GM23248 (cell line): ENCODE measurements around the gene SSU72. TPM values are rescaled to one million over a fixed set of nuclear protein-coding genes. Genes with fewer than 3 reads are reported as not detected.

Experiments used
- DNase-seq: peaks from one replicate; pipeline ENCODE4 v3.0.0-alpha.2; 2015
- H2AFZ ChIP-seq: fragments of 200-600 bp; sonication (generic); 2 replicates; pipeline ENCODE4 v1.6.1; 2016; ENCODE audit warnings: antibody characterized with exemption
- H3F3A ChIP-seq: fragments of 200-600 bp; sonication (generic); 2 replicates; pipeline ENCODE4 v1.6.1; 2016; ENCODE audit warnings: mild to moderate bottlenecking, antibody characterized with exemption, mixed run types; ENCODE audit not compliant: insufficient read depth
- H3K27ac ChIP-seq: fragments of 200-600 bp; sonication (generic); 2 replicates; pipeline ENCODE4 v1.5.1; 2016; ENCODE audit warnings: mild to moderate bottlenecking
- H3K27me3 ChIP-seq: fragments of 200-600 bp; sonication (generic); replicated peaks from 2 replicates; pipeline ENCODE4 v1.6.1; 2016; ENCODE audit warnings: mild to moderate bottlenecking; ENCODE audit not compliant: insufficient read depth
- H3K36me3 ChIP-seq: fragments of 200-600 bp; sonication (generic); 2 replicates; pipeline ENCODE4 v1.6.1; 2016; ENCODE audit warnings: low read depth, mild to moderate bottlenecking
- H3K4me1 ChIP-seq: fragments of 200-600 bp; sonication (generic); 2 replicates; pipeline ENCODE4 v1.6.1; 2016; ENCODE audit warnings: mild to moderate bottlenecking; ENCODE audit not compliant: insufficient read depth
- H3K4me2 ChIP-seq: fragments of 200-600 bp; sonication (generic); one replicate; pipeline ENCODE4 v1.6.1; 2016; ENCODE audit warnings: mild to moderate bottlenecking; ENCODE audit not compliant: unreplicated experiment
- H3K4me3 ChIP-seq: fragments of 200-600 bp; sonication (generic); 2 replicates; pipeline ENCODE4 v1.5.1; 2016; ENCODE audit warnings: mild to moderate bottlenecking
- H3K79me2 ChIP-seq: fragments of 200-600 bp; sonication (generic); 2 replicates; pipeline ENCODE4 v1.6.1; 2016; ENCODE audit warnings: mild to moderate bottlenecking; ENCODE audit not compliant: insufficient read depth
- H3K9ac ChIP-seq: fragments of 200-600 bp; sonication (generic); 2 replicates; pipeline ENCODE4 v1.6.1; 2016; ENCODE audit warnings: mild to moderate bottlenecking
- H3K9me2 ChIP-seq: fragments of 200-600 bp; sonication (generic); 2 replicates; pipeline ENCODE4 v1.6.1; 2016; ENCODE audit warnings: mixed run types, mild to moderate bottlenecking, moderate library complexity; ENCODE audit not compliant: insufficient read depth
- H3K9me3 ChIP-seq: fragments of 200-600 bp; sonication (generic); one replicate; pipeline ENCODE4 v1.6.1; 2017; ENCODE audit warnings: low read depth
- H4K20me1 ChIP-seq: fragments of 200-600 bp; sonication (generic); 2 replicates; pipeline ENCODE4 v1.6.0; 2016; ENCODE audit not compliant: insufficient read depth
- EZH2 ChIP-seq: fragments of 200-600 bp; sonication (generic); IDR thresholded peaks from 2 replicates; pipeline ENCODE4 v1.6.1; 2018; ENCODE audit warnings: antibody characterized with exemption, mild to moderate bottlenecking; ENCODE audit not compliant: insufficient read depth, poor library complexity, severe bottlenecking
- EZH2phosphoT487 ChIP-seq: fragments of 200-600 bp; sonication (generic); IDR thresholded peaks from 2 replicates; pipeline ENCODE4 v1.6.1; 2018; ENCODE audit warnings: antibody characterized with exemption, moderate library complexity, mild to moderate bottlenecking, low read depth; ENCODE audit not compliant: insufficient read depth
- WGBS, 2 experiments: methylation state at CpG; one replicate each; pipeline ENCODE4 v1.1.6; 2015 to 2017; ENCODE audit warnings: low lambda C conversion rate in 2 of 2, low coverage in 1 of 2; ENCODE audit errors: missing lambda C conversion rate in 2 of 2; 5-methylcytosine and 5-hydroxymethylcytosine counted together
- in situ Hi-C: fragments of 300-500 bp; cut with MboI; formaldehyde crosslinking; loops from 2 replicates; pipeline ENCODE4 v1.15.0; 2020
- polyA plus RNA-seq: library from polyadenylated mRNA; unstranded; fragments of >200 nt; fragmentation: Nextera tagmentation; extraction: Ambion mirVana; gene quantifications from 2 replicates; pipeline ENCODE4 v1.2.1, GENCODE V29; 2016
- total RNA-seq: library from RNA; depleted of rRNA; stranded (reverse); fragments of >200 nt; shearing (Covaris generic); gene quantifications from 2 replicates; pipeline ENCODE4 v1.2.3, GENCODE V29; 2014

The SSU72 gene
- total and polyA plus RNA-seq, 2 experiments from 2014 or later: 69.2 to 204 TPM

DNA sequence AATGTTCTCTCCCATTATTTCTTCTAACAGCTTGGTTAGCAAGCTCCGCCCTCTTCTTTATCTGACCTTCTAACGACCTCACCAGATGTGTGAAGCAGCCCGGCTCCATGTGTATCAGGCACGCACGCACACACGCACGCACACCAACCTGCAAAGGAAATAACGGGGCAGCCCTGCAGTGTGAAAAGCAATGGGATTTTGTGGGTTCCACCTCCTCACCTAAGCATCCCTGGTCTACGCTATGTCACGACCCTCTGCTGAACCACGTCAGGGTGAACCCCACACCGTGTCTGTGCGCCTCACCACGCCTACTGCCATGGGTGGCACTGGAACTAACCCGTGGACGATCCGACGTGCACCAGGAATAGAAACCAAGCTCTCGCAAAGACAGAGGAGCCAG lies 10.4 kb downstream of the SSU72 start:
- Histone ChIP-seq H3K4me3 (no peak overlapping the region), H3K36me3 (peaks cover 14% of the 10 kb centered on the region), H3K9me3 (no peaks in the 10 kb centered on the region)

DNA sequence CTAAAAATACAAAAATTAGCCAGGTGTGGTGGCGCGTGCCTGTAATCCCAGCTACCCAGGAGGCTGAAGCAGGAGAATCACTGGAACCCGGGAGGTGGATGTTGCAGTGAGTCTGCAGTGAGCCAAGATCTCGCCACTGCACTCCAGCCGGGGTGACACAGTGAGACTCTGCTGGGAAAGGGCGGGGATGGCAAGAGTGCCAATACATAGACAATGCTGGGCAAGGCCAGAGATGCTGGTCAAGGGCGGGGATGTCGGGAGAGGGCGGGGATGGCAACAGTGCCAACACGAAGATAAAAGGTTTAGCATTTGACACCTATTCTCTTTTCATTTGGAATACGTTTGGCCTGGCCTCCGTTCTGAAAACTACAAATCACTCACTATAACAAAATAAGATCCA lies 11.0 kb downstream of the SSU72 start:
- H3K4me1 ChIP-seq: no peaks in the 10 kb centered on the region
- no peak for TF ChIP-seq EZH2phosphoT487
- no peak for TF ChIP-seq EZH2
- in situ Hi-C loops: no loop called here
- DNase-seq: no peak
- no peaks in the 10 kb centered on the region for H3K27me3 ChIP-seq
- no peak overlapping the region for H3K27ac ChIP-seq
- H3K4me2 ChIP-seq: no peak overlapping the region
- H3K9me2 ChIP-seq: no peaks in the 10 kb centered on the region
- 83% methylated on average over 9 to 12 of the region's 12 CpGs for WGBS, 2 experiments
- no peaks in the 10 kb centered on the region for H3K9me3 ChIP-seq
- H3K9ac ChIP-seq: no peak overlapping the region
- no peak overlapping the region for H2AFZ ChIP-seq
- peaks cover 100% of the 10 kb centered on the region for H3K79me2 ChIP-seq
- H3F3A ChIP-seq: no peaks in the 10 kb centered on the region
- H3K4me3 ChIP-seq: no peak overlapping the region
- H4K20me1 ChIP-seq: peaks cover 7% of the 10 kb centered on the region; the same call in 1 of the 2 replicates
- peaks cover 14% of the 10 kb centered on the region for H3K36me3 ChIP-seq

More for the DNA sequence above, 10.4 kb downstream of the SSU72 start:
- no peak for DNase-seq
- Histone ChIP-seq H3K9ac (no peak overlapping the region), H3K4me1 (no peaks in the 10 kb centered on the region; the same call in 1 of the 2 replicates), H4K20me1 (peaks cover 12% of the 10 kb centered on the region), H3F3A (no peaks in the 10 kb centered on the region), H3K9me2 (no peaks in the 10 kb centered on the region), H3K4me2 (no peak overlapping the region), H2AFZ (no peak overlapping the region), H3K27me3 (no peaks in the 10 kb centered on the region), H3K79me2 (peaks cover 100% of the 10 kb centered on the region), H3K27ac (no peak overlapping the region)
- in situ Hi-C loops: no loop called here
- WGBS, 2 experiments: 80% methylated on average over 19 of the region's 19 CpGs
- TF ChIP-seq EZH2 (no peak), EZH2phosphoT487 (no peak)

DNA sequence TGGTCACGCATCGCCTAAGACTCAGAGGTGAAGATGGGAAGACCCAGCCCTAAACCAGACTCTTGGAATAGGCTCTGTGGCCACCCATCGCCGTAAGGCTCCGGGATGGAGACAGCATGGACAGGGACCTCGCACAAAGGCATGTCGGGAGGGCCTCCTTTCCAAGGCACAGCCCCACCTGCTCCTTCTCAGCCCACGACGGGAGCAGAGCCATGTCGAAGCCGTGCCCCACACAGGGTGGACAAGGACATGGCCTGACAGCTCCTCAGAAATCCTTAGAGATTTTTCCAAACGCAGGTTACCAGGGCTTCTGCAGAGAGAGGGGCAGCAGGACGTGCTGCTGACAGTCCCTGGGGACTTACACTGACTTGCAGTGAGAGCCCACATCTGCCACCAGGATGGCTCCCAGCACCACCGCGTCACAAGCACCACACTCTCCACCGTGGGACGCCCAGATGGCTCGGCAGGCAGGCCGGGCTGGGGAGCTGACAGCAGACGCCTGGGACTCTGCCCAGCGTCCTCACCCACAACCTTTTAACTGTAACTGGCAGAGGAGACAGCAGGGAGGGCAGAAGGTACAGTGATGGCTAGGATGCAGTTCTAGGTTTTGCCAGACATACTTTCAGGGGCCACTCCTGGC lies 12.0 kb downstream of the SSU72 start:
- H2AFZ ChIP-seq: no peak overlapping the region
- no peak overlapping the region for H3K4me2 ChIP-seq
- H3K9ac ChIP-seq: no peak overlapping the region
- peaks cover 100% of the 10 kb centered on the region for H3K79me2 ChIP-seq
- TF ChIP-seq EZH2phosphoT487 (no peak), EZH2 (no peak)
- H3K9me2 ChIP-seq: no peaks in the 10 kb centered on the region
- in situ Hi-C loops: no loop called here
- H3K27me3 ChIP-seq: no peaks in the 10 kb centered on the region
- 78 to 83% methylated on average over 18 to 21 of the region's 21 CpGs for WGBS, 2 experiments
- DNase-seq: no peak
- no peak overlapping the region for H3K27ac ChIP-seq
- H3K36me3 ChIP-seq: peaks cover 14% of the 10 kb centered on the region
- H3K4me3 ChIP-seq: no peak overlapping the region
- H3K4me1 ChIP-seq: no peaks in the 10 kb centered on the region
- peaks cover 6% of the 10 kb centered on the region; the same call in 1 of the 2 replicates for H4K20me1 ChIP-seq
- H3K9me3 ChIP-seq: no peaks in the 10 kb centered on the region
- H3F3A ChIP-seq: no peaks in the 10 kb centered on the region

DNA sequence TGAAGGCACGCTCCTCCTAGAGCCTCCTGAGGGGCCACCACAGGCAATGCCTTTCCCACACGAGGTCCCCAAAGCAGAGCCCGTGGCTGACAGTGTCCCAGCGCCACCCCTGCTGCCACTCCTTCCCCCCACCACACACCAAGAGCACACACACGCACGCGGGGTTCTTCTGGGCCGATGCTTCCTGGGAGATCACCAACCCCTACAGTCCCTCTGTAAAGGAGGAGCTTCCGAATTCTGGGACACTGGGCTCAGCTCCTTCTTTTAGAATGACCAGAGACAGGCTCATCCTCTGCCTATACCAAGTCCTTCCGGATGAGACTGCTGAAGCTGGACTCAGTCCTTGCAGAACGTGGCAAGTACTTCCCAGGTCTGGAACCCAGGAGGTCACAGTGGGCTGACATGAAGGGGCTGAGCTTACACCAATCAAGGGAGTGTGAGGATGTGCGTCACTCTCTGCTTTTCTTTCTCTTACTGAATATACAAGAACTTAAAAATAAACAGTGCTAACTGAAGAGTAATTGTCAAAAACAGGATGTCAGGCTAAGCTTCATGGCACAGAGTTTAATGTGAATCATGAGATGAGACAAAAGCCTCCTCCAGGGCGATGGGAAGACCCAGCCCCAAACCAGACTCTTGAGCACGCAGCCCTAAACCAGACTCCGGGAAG lies 12.7 kb downstream of the SSU72 start:
- Histone ChIP-seq H3K27ac (no peak overlapping the region), H4K20me1 (peaks cover 2% of the 10 kb centered on the region; the same call in 1 of the 2 replicates), H3K9me3 (no peaks in the 10 kb centered on the region), H3F3A (no peaks in the 10 kb centered on the region), H3K27me3 (no peaks in the 10 kb centered on the region), H3K4me3 (no peak overlapping the region), H3K4me2 (no peak overlapping the region), H2AFZ (no peak overlapping the region), H3K4me1 (no peaks in the 10 kb centered on the region), H3K9me2 (no peaks in the 10 kb centered on the region), H3K36me3 (peaks cover 14% of the 10 kb centered on the region), H3K79me2 (peaks cover 96% of the 10 kb centered on the region), H3K9ac (no peak overlapping the region)
- in situ Hi-C loops: no loop called here
- TF ChIP-seq EZH2: no peak
- no peak for DNase-seq
- 93 to 95% methylated on average over 15 of the region's 15 CpGs for WGBS, 2 experiments
